T-helper 2 cell treated with Interferon-gamma antibody and Interleukin-4, amounts not matched to agents 5 μg/mL and 100 μg/mL, for 36 hours (primary cell): ENCODE measurements around the gene INPP4A.

Experiments used
- DNase-seq: peaks from one replicate; pipeline ENCODE4 v3.0.0; 2021; ENCODE audit warnings: low spot score
- H3K27ac Mint-ChIP-seq: one replicate; pipeline ENCODE4 v1.8.0; 2021; ENCODE audit warnings: mild to moderate bottlenecking, mixed read lengths
- H3K27me3 Mint-ChIP-seq: one replicate; pipeline ENCODE4 v1.8.0; 2021; ENCODE audit warnings: low read depth, mixed read lengths
- H3K36me3 Mint-ChIP-seq: one replicate; pipeline ENCODE4 v1.8.0; 2021; ENCODE audit warnings: low read depth, mixed read lengths
- H3K4me1 Mint-ChIP-seq: one replicate; pipeline ENCODE4 v1.8.0; 2021; ENCODE audit warnings: low read depth, mixed read lengths
- H3K4me3 Mint-ChIP-seq: one replicate; pipeline ENCODE4 v1.8.0; 2022; ENCODE audit warnings: mild to moderate bottlenecking, moderate library complexity, mixed read lengths
- H3K9me3 Mint-ChIP-seq: one replicate; pipeline ENCODE4 v1.8.0; 2021; ENCODE audit warnings: mixed read lengths

INPP4A gene

GRCh38 chr2:98637401-98638147 is 192.9 kb downstream of the INPP4A start:
- Mint-ChIP-seq H3K27me3 (no peaks in the 10 kb centered on the region), H3K4me3 (peak overlapping the region; percentile 67), H3K4me1 (peaks cover 38% of the 10 kb centered on the region), H3K9me3 (no peaks in the 10 kb centered on the region), H3K36me3 (peaks cover 63% of the 10 kb centered on the region), H3K27ac (peak overlapping the region; percentile 75)
- DNase-seq: peak; percentile 82

GRCh38 chr2:98643496-98644100 is 198.9 kb downstream of the INPP4A start:
- H3K4me1 Mint-ChIP-seq: peaks cover 11% of the 10 kb centered on the region
- no peaks in the 10 kb centered on the region for H3K27me3 Mint-ChIP-seq
- peaks cover 59% of the 10 kb centered on the region for H3K36me3 Mint-ChIP-seq
- H3K27ac Mint-ChIP-seq: no peak overlapping the region
- DNase-seq: no peak
- no peaks in the 10 kb centered on the region for H3K9me3 Mint-ChIP-seq
- no peak overlapping the region for H3K4me3 Mint-ChIP-seq
